ENCODE measurements around the gene SMPDL3B.
A peak's percentile ranks its signal among the peaks of the same experiment; 100 is the strongest.

The SMPDL3B gene

GRCh38 chr1:27935721-27936120, 921 bp downstream of the SMPDL3B start:
- Mint-ChIP-seq H3K9me3 (no peaks in the 10 kb centered on the region), H3K27me3 (ENCODE audit: low read depth) (peaks cover 34% of the 10 kb centered on the region), H3K36me3 (ENCODE audit: low read depth) (no peaks in the 10 kb centered on the region), H3K4me1 (peaks cover 8% of the 10 kb centered on the region), H3K27ac (peak overlapping the region in 1 of 3 experiments; percentile 32), H3K4me3 (peak overlapping the region; percentile 65 to 77 (median 75))
- no peak for TF ChIP-seq CTCF (IDR thresholded peaks at IDR 0.05; ENCODE audit: unreplicated experiment in 3 of 3)

DNA sequence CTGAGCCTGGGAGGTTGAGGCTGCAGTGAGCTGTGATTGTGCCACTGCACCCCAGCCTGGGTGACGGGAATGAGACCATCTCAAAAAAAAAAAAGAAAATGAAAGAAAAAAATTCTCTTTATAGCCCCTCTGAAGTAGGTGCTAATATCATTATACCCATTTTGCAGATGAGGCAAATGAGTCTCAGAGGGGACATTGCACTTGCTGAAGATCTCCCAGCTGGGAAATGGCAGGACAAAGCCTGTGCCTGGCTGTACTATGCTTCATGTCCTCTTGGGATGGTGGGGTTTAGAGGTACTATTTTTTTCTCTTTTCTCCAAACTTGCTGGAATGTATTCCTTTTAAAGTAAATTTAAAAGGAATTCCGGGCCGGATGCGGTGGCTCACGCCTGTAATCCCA, 1.6 kb downstream of the SMPDL3B start:
- H3K27ac Mint-ChIP-seq: no peak overlapping the region
- no peaks in the 10 kb centered on the region for H3K9me3 Mint-ChIP-seq
- peaks cover 8% of the 10 kb centered on the region for H3K4me1 Mint-ChIP-seq
- H3K36me3 Mint-ChIP-seq (ENCODE audit: low read depth): no peaks in the 10 kb centered on the region
- H3K27me3 Mint-ChIP-seq (ENCODE audit: low read depth): peaks cover 34% of the 10 kb centered on the region
- H3K4me3 Mint-ChIP-seq: no peak overlapping the region
- TF ChIP-seq CTCF (IDR thresholded peaks at IDR 0.05; ENCODE audit: unreplicated experiment in 3 of 3): no peak

- Mint-ChIP-seq H3K36me3 (ENCODE audit: low read depth) (no peaks in the 10 kb centered on the region), H3K27ac (no peak overlapping the region), H3K4me3 (no peak overlapping the region), H3K27me3 (ENCODE audit: low read depth) (peaks cover 30% of the 10 kb centered on the region), H3K9me3 (no peaks in the 10 kb centered on the region), H3K4me1 (peaks cover 8% of the 10 kb centered on the region)
- no peak for TF ChIP-seq CTCF (IDR thresholded peaks at IDR 0.05; ENCODE audit: unreplicated experiment in 3 of 3)
These were observed 2.7 kb downstream of the SMPDL3B start for GRCh38 chr1:27937524-27937836.

DNA sequence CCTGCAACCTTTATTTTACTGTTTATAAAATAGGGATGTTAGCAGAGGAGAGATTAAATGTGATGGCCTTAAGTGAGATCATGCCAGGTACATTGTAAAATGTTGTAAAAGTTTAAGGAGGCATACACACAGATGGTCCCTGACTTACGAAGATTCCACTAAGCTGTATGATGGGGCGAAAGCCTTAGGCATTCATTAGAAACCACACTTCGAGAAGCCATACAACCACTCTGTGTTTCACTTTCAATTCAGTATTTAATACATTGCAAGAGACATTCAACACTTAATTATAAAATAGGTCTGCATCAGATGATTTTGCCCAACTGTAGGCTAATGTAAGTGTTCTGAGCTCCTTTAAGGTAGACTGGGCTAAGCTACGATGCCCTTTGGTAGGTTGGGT, 3.7 kb downstream of the SMPDL3B start:
- no peak overlapping the region for H3K4me3 Mint-ChIP-seq
- H3K4me1 Mint-ChIP-seq: peaks cover 8% of the 10 kb centered on the region
- no peak for TF ChIP-seq CTCF (IDR thresholded peaks at IDR 0.05; ENCODE audit: unreplicated experiment in 3 of 3)
- H3K27ac Mint-ChIP-seq: no peak overlapping the region
- peaks cover 30% of the 10 kb centered on the region for H3K27me3 Mint-ChIP-seq (ENCODE audit: low read depth)
- no peaks in the 10 kb centered on the region for H3K9me3 Mint-ChIP-seq
- H3K36me3 Mint-ChIP-seq (ENCODE audit: low read depth): no peaks in the 10 kb centered on the region

DNA sequence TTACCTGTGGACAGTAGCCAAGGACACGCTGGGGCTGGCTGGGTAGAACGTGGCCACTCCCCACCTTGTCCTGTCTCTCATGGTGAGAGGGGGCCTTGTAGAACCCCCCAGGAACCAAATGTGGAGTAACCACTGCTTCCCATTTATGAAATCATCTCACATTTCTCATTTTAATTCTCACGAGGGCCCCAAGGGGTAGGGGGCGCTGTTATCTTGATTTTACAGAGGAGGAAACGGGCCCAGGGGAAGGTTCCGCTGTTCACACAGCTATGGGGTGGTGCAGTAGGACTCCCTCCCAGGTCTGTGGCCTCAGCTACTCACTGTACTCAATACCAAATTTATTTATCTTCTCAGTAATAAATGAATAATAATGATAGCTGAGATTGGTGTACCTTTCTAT, 5.5 kb downstream of the SMPDL3B start:
- Mint-ChIP-seq H3K27ac (no peak overlapping the region), H3K27me3 (ENCODE audit: low read depth) (peaks cover 20% of the 10 kb centered on the region), H3K4me1 (peaks cover 4% of the 10 kb centered on the region), H3K9me3 (no peaks in the 10 kb centered on the region), H3K36me3 (ENCODE audit: low read depth) (no peaks in the 10 kb centered on the region), H3K4me3 (no peak overlapping the region)
- TF ChIP-seq CTCF (IDR thresholded peaks at IDR 0.05; ENCODE audit: unreplicated experiment in 3 of 3): no peak

DNA sequence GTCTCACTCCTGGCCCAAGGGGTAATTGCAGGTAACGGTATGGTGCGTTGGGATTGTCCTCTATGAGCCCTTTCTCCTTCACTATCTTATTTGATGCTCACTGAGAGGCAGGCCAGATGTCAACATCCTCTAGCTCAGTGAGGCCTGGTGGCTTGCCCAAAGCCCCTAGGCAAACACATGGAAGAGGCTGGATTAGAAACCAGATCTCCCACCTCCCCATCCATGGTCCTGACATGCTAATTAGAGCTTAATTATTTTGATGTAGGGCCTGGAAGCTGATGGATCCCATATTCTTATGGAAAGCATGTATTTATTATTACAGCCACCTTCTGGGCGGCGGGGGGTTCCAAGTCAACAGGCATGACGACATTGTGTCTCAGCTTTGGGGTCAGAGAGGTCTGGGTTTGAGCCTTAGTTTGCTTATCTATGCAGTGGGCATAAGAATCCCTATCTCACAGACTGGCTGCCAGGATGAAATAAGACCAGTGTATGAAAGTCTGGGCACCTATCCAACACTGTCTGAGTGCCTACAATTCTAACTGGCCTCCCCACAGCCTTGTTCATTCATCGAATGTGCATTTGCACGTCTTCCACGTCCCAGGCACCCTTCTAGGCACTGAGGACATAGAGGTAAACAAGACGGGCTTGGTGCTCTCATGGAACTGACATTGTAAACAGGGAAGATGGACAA, 6.2 kb downstream of the SMPDL3B start:
- no peak overlapping the region for H3K4me3 Mint-ChIP-seq
- H3K27me3 Mint-ChIP-seq (ENCODE audit: low read depth): peaks cover 13% of the 10 kb centered on the region
- H3K4me1 Mint-ChIP-seq: no peaks in the 10 kb centered on the region
- no peak overlapping the region for H3K27ac Mint-ChIP-seq
- H3K36me3 Mint-ChIP-seq (ENCODE audit: low read depth): no peaks in the 10 kb centered on the region
- H3K9me3 Mint-ChIP-seq: no peaks in the 10 kb centered on the region
- no peak for TF ChIP-seq CTCF (IDR thresholded peaks at IDR 0.05; ENCODE audit: unreplicated experiment in 3 of 3)

Data from nephron (organoid).